Measurements from ENCODE around the gene HYDIN.

- no peak for TF ChIP-seq CTCF (IDR thresholded peaks at IDR 0.05)
- no peak for TF ChIP-seq POLR2A (IDR thresholded peaks at IDR 0.05)
Observed at GRCh38 chr16:71229344-71229743, 1.2 kb downstream of the HYDIN start.

Measured in heart left ventricle (tissue), 13 donors.